Right lung (tissue), 10 donors: ENCODE data around the gene ELOF1. TPM values are rescaled to one million over a fixed set of nuclear protein-coding genes. Genes with fewer than 3 reads are reported as not detected.
"Not testable (repeated sequence)": the region's sequence is repeated elsewhere in the genome, so short reads cannot be mapped to it uniquely, and the experiment has no call there.

ENCODE experiments used
- DNase-seq, 2 donors: peaks; one replicate each; pipeline ENCODE4 v3.0.0-alpha.2; 2013
- long read RNA-seq, 8 donors: transcript quantifications; one replicate each; lab custom pipeline, GENCODE V29; 2026
- polyA plus RNA-seq, 5 donors: library from polyadenylated mRNA; unstranded; fragments of 120-200 nt; gene quantifications; one replicate each; pipeline versions ENCODE4 v1.2.1 to v1.2.3, GENCODE V29; 2013; ENCODE audit warnings: inconsistent platforms in 1 of 5, low replicate concordance in 1 of 5; ENCODE audit not compliant: insufficient read length in 5 of 5, insufficient read depth in 1 of 5

Gene ELOF1
- polyA plus RNA-seq = 10 to 100 TPM; 38.5 to 60.3 (median 39.3) TPM
- long read RNA-seq, donor 1, transcript ELOF1-201 (4 exons, 1,019 nt) = major isoform, 22 of 36 reads
- long read RNA-seq, donor 1, partial matches to known transcripts = 14 of 36 reads
- long read RNA-seq, donor 1, other reads (novel, unspliced or antisense) = 0 of 36 reads
- long read RNA-seq, donor 2, transcript ELOF1-201 (4 exons, 1,019 nt) = major isoform, 19 of 19 reads
- long read RNA-seq, donor 2, partial matches to known transcripts = 0 of 19 reads
- long read RNA-seq, donor 2, other reads (novel, unspliced or antisense) = 0 of 19 reads
- long read RNA-seq, donor 3, transcript ELOF1-201 (4 exons, 1,019 nt) = major isoform, 25 of 31 reads
- long read RNA-seq, donor 3, partial matches to known transcripts = 6 of 31 reads
- long read RNA-seq, donor 3, other reads (novel, unspliced or antisense) = 0 of 31 reads
- long read RNA-seq, donor 4, transcript ELOF1-201 (4 exons, 1,019 nt) = major isoform, 14 of 19 reads
- long read RNA-seq, donor 4, partial matches to known transcripts = 5 of 19 reads
- long read RNA-seq, donor 4, other reads (novel, unspliced or antisense) = 0 of 19 reads
- long read RNA-seq, donor 5, transcript ELOF1-201 (4 exons, 1,019 nt) = major isoform, 31 of 39 reads
- long read RNA-seq, donor 5, partial matches to known transcripts = 8 of 39 reads
- long read RNA-seq, donor 5, other reads (novel, unspliced or antisense) = 0 of 39 reads
- long read RNA-seq, donor 6, transcript ELOF1-201 (4 exons, 1,019 nt) = major isoform, 32 of 37 reads
- long read RNA-seq, donor 6, partial matches to known transcripts = 5 of 37 reads
- long read RNA-seq, donor 6, other reads (novel, unspliced or antisense) = 0 of 37 reads
- long read RNA-seq, donor 7, transcript ELOF1-201 (4 exons, 1,019 nt) = major isoform, 13 of 13 reads
- long read RNA-seq, donor 7, partial matches to known transcripts = 0 of 13 reads
- long read RNA-seq, donor 7, other reads (novel, unspliced or antisense) = 0 of 13 reads
- long read RNA-seq, donor 8, transcript ELOF1-201 (4 exons, 1,019 nt) = major isoform, 7 of 13 reads
- long read RNA-seq, donor 8, partial matches to known transcripts = 6 of 13 reads
- long read RNA-seq, donor 8, other reads (novel, unspliced or antisense) = 0 of 13 reads

GRCh38 chr19:11558881-11559828 is at the start of gene ELOF1:
Gene ELOF1, minus strand, starts transcription at chr19:11559230. Its CDS starts 4,883 bp downstream, at chr19:11554347.
- peak; percentile 97 for DNase-seq

GRCh38 chr19:11606484-11606883 is 47.5 kb upstream of the ELOF1 start:
- no peak for DNase-seq

GRCh38 chr19:11599704-11600103 is 40.7 kb upstream of the ELOF1 start:
- DNase-seq = not testable (repeated sequence)

GRCh38 chr19:11598746-11599145 is 39.7 kb upstream of the ELOF1 start:
- DNase-seq = no peak

- DNase-seq = no peak
Measured at GRCh38 chr19:11598103-11598483, 39.1 kb upstream of the ELOF1 start.

GRCh38 chr19:11597202-11598102 is 38.4 kb upstream of the ELOF1 start, which contains the start of gene ZNF627:
Gene ZNF627, plus strand, starts transcription at chr19:11597483. Its CDS starts 145 bp downstream, at chr19:11597628.
- peak; percentile 97 to 98 for DNase-seq

- no peak for DNase-seq
Measured at GRCh38 chr19:11596156-11596555, 37.1 kb upstream of the ELOF1 start.

GRCh38 chr19:11594084-11594483 is 35.1 kb upstream of the ELOF1 start:
- DNase-seq = no peak

- DNase-seq = no peak
Measured at GRCh38 chr19:11587975-11588631, 29.1 kb upstream of the ELOF1 start.

GRCh38 chr19:11587302-11587974 is 28.4 kb upstream of the ELOF1 start:
- DNase-seq = peak in 1 of 2 donors; percentile 56

GRCh38 chr19:11586331-11586730 is 27.3 kb upstream of the ELOF1 start:
- no peak for DNase-seq

GRCh38 chr19:11581740-11582139 is 22.7 kb upstream of the ELOF1 start:
- no peak for DNase-seq

GRCh38 chr19:11580116-11580515 is 21.1 kb upstream of the ELOF1 start:
- no peak for DNase-seq

GRCh38 chr19:11578258-11579142 is 19.5 kb upstream of the ELOF1 start:
- no peak for DNase-seq

- no peak for DNase-seq
Measured at GRCh38 chr19:11577451-11578257, 18.6 kb upstream of the ELOF1 start, which contains the start of gene ACP5. Gene ACP5, minus strand, starts transcription at chr19:11577645. Its CDS starts 328 bp downstream, at chr19:11577317.

- no peak for DNase-seq
Measured at GRCh38 chr19:11576227-11576626, 17.2 kb upstream of the ELOF1 start.
